OCI-LY7 (cell line): Measurements from ENCODE around the gene GALR3.

ENCODE experiments used
- CTCF ChIP-seq: fragments of 200-600 bp; sonication (generic); conservative IDR thresholded peaks from 2 replicates; pipeline ENCODE4 v1.5.1; 2014; ENCODE audit warnings: mild to moderate bottlenecking, antibody characterized with exemption, low read length, moderate library complexity, mixed read lengths
- EZH2phosphoT487 ChIP-seq: fragments of 200-600 bp; sonication (generic); IDR thresholded peaks from 2 replicates; pipeline ENCODE4 v1.6.1; 2018; ENCODE audit warnings: low read depth, borderline replicate concordance, mild to moderate bottlenecking, mixed run types, antibody characterized with exemption, low read length, moderate library complexity, mixed read lengths

DNA sequence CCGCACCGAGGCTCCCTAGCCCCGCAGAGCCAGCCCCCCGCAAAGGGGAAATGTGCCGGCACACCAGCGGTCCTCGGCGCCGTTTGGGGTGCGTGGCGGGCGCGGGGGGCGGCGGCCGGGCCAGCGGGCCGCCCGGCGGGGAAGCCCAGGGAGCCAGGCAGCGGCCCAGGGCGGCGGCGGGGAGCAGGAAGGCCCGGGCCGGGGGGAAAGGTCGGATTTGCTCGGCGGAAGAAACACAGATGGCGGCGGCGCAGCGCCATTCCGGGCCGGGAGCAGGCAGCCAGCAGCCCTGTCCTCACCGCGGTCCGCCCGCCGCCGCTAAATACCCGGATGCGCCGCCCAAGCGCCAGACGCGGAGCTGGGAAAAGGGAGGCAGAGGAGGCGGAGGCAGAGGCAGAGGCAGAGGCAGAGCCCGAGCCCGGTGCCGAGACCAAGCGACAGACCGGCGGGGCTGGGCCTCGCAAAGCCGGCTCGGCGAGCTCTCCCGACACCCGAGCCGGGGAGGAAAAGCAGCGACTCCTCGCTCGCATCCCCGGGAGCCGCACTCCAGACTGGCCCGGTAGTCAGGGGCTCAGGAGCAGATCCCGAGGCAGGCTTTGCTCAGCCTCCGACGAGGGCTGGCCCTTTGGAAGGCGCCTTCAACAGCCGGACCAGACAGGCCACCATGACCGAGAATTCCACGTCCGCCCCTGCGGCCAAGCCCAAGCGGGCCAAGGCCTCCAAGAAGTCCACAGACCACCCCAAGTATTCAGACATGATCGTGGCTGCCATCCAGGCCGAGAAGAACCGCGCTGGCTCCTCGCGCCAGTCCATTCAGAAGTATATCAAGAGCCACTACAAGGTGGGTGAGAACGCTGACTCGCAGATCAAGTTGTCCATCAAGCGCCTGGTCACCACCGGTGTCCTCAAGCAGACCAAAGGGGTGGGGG lies 18.0 kb upstream of the GALR3 start:
- no peak for TF ChIP-seq CTCF
- no peak for TF ChIP-seq EZH2phosphoT487
